Activated gamma-delta T cell treated with anti-CD3 and anti-CD28 coated beads, Interleukin-2, amount 50 U/mL, for 16 hours (primary cell): ENCODE data around the gene MET.
"Not testable (repeated sequence)": the region's sequence is repeated elsewhere in the genome, so short reads cannot be mapped to it uniquely, and the experiment has no call there.

Experiments
- DNase-seq: peaks from one replicate; pipeline ENCODE4 v3.0.0-alpha.2; 2020; ENCODE audit warnings: low read depth

Gene MET

DNA sequence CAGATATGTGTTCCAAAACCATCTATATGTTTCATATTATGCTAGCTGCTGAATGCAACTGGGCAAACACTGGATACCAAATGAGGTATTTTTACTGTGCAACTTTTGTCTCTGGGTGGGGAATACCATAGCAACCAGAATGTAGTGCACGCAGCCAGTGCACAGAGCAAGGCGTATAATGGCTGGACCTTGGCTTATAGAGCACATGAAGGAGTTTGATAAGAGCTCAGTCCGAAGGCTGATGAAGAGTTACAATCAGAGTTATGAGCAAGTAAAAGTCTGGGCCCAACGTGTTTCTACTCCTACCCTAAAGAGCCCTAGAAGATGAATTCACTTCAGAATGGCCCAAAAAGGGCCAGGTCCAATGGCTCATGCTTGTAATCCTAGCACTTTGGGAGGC lies 82.2 kb downstream of the MET start:
- DNase-seq: no peak

DNA sequence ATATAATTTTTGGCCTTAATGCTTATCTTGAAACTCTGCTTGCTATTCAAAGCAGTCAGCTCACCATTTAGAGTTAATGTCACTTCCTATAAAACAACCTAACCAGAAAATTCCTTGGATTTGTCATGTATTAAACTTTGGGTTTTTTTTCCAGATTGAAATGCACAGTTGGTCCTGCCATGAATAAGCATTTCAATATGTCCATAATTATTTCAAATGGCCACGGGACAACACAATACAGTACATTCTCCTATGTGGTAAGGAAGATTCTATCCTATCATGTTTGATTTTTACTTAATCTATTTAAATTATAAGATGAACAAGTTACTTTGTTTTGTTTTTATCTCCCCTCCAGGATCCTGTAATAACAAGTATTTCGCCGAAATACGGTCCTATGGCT lies 85.3 kb downstream of the MET start:
- DNase-seq: no peak

DNA sequence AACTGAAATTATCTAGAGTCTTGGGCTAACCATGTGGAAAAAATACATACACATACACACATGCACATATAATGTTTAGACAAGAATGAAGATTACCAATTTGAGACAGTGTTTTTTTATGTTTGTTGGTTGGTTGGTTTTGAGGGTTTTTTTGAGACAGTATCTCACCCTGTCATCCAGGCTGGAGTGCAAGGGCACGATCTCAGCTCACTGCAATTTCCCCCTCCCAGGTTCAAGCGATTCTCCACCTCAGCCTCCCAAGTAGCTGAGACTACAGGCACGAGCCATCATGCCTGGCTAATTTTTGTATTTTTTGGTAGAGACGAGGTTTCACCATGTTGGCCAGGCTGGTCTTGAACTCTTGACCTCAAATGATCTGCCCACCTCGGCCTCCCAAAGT lies 87.6 kb downstream of the MET start:
- DNase-seq: not testable (repeated sequence)

DNA sequence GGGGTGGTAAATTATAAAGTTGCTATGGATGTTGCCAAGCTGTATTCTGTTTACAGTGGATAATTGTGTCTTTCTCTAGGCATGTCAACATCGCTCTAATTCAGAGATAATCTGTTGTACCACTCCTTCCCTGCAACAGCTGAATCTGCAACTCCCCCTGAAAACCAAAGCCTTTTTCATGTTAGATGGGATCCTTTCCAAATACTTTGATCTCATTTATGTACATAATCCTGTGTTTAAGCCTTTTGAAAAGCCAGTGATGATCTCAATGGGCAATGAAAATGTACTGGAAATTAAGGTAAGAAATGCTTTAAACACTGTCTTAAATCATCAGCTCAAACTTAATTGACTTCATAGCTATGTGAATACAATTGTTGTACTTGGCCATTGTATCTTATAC lies 91.0 kb downstream of the MET start:
- no peak for DNase-seq

DNA sequence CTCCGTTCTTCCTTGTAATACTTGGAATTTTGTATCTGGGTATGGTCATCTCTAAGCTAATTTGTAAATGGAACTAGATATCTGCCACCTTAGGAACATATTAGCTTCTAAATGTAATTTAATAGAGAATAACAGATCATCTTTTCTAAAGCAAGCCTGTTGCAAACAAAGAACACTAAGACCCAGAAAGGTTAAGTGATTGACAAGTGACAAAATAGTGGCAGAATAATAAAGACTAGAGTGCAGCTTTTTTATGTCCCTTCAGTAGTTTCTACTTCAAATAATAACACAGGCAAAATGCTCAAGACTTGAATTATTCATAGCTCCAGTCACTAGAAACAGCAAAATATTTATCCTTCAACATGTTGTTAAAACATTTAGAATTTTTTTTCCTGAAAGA lies 91.7 kb downstream of the MET start:
- no peak for DNase-seq

DNA sequence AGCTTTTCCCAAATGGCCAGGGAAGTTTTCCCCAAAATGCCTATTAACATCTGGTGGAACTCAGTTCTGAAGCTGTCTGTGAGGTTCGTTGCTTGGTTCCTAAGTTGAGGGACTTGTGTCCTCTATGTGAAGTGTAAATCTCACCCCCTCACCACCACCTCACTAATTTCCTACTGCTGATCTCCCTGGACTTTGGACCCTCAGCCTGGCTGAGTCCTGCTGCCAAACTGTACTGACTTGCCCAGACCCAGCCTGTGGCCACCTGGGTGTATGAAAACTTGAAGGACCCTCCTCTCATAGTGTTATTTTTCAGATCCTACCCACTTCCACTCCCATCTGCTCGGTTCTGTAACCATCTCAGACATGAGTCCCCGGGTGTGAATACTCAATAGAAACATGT lies 94.9 kb downstream of the MET start:
- no peak for DNase-seq

DNA sequence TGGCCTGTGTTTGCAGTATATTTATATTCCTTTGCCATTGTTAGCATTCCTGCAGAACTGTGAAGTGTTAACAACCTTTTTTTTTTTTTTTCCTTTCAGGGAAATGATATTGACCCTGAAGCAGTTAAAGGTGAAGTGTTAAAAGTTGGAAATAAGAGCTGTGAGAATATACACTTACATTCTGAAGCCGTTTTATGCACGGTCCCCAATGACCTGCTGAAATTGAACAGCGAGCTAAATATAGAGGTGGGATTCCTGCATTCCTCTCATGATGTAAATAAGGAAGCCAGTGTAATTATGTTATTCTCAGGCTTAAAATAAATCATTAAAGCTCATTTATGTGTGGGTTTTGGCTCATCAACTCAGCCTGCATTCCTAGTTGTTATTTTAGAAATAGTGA lies 97.5 kb downstream of the MET start:
- no peak for DNase-seq

DNA sequence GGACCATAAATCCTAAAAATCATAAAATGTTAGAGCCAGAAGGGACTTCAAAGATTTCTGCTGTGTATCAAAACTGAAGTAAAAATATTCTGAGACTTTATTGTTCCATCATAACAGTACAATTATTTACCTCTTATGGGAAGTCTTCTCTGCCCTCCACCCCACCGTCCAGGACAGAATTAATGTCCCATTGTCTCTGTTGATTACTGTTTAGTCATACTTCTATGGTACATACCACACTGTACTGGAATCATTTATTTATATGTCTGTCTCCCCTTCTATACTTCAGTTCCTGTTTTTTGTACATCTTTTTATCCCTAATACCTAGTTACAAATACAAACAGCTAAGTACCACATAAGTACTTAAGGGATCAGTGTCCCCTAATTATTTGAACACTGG lies 98.9 kb downstream of the MET start:
- no peak for DNase-seq

DNA sequence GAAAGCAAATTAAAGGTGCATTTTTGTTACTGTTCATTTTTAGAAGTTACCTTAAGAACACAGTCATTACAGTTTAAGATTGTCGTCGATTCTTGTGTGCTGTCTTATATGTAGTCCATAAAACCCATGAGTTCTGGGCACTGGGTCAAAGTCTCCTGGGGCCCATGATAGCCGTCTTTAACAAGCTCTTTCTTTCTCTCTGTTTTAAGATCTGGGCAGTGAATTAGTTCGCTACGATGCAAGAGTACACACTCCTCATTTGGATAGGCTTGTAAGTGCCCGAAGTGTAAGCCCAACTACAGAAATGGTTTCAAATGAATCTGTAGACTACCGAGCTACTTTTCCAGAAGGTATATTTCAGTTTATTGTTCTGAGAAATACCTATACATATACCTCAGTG lies 99.6 kb downstream of the MET start:
- no peak for DNase-seq

DNA sequence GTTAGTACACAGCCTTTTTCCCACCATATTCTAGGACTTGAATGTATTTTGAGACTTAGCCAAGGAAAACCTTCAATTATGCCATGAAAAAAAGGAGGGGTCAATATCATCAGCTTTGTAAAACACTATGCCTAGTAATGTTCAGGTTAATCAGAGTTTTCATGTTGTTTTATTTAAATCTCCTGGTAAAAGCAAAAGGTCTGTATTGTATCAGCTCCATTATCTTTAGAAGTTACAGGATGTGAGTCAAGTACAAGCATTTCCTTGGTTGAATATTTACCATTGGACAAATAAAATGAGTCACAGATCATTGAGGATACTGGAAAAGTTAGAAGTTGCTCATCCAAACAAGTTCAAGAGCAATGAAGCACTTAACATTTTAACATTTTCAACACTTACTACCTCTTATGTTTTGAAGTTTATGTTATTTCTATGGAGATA lies 100.4 kb downstream of the MET start:
- DNase-seq: no peak

DNA sequence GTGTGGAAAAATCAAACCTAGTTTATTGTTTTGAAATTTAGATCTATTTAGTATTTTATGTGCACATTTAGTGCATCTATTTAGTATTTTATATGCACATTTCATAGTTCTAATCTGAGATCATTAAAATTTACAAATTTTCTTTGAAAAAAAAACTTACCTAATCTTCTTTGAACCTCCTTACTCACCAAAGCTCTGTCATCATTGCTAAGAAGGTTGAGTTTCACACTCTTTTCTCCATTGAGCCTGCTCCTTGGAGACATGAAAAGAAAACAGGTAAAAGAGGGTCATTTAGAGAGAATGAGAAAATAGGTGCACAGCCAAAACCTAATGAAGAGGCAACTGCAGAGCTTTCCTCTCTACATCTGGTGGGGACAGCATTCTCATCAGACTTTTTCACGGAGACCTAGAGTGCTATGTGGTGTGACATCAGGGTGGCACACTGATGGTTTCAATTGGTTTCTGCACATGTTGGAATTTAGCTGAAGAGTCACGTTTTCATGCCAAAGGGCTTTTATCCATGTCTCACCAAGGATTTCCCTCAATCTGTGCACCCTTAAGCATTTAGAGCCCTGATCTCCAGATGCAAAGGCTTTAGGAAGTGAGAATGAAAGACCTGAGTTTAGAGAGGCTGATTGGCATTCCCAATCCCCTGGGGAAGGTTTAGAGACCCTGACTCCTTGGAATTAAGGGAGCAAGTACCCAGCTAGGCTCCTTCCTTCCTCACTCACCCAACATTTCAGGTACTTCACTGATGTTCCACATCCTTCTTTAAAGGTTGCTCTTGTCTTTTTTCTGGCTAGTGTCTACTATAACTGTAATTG lies 101.1 kb downstream of the MET start:
- no peak for DNase-seq

DNA sequence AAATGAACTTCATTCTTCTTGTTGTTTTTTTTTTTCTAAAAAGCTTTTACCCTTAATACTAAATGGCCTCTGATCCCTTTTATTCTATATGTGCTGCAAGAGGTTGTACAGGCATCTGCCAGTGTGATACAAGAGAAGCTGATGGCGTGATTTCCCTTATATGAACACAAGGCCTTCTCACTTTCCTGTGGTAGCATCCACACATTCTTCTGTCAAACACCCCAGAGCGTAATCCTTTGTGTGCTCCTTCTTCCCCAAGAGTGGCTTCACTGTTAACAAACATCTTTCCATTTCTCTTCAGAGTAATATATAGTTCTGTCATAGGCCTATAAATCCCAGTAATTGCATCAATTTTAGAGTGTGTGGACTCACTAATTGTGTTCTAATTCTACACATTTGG lies 104.0 kb downstream of the MET start:
- no peak for DNase-seq

DNA sequence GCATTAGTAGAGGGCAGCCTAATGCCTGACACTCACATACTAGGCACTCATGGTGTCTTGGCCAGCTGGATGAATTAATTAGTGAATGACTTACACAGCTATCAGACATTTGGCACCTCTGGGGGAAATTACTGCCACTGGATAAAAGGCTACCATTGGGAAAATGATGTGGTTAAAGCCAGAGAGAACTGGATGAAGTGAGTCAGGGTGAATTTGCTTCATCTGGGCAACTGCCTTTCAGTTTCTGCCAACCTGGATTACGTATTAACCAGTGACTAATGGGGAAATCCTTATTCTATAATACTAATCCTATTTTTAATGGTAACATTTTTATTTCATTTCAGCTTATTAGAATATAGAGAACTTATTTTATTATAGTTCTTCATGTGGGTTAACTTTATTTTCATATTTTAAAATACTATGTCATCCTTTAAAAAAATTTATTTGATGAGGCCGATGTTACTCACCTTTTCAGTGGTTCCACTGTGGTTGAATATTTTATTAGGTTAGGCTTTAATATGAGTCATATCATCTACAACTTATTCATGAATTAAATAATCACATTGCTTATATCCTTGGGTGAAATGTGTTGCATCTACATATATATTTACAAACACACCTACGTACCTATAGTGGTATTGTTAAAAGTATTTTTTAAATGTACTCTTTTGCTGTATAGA lies 104.8 kb downstream of the MET start:
- no peak for DNase-seq

DNA sequence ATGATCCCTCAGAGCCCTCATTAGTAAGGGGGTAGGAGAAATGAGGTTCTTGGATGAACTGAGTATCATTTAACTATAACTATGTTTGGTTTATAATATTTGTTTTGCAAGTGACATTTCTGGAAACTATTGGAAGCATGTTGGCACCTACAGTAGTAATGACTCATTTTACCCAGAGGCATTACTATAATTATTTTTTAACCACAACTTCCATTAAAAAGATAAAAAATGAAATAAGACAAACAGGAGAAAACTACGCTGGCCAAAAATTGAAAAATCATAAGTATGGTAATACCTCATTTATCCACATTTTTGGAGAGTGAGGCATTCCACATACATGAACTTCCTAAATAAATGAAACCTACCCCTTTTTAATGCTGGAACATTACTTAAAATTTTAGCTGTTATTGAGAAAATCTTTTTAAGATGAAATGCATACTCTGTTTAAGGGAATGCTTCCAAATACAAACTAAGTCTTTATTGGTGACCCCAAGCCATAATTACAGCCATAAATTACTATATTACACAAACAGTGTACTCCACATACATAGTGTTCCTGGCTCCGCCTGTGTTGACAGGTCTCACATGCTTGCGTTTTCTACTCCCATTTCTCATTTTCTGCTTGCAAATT lies 105.8 kb downstream of the MET start:
- no peak for DNase-seq

DNA sequence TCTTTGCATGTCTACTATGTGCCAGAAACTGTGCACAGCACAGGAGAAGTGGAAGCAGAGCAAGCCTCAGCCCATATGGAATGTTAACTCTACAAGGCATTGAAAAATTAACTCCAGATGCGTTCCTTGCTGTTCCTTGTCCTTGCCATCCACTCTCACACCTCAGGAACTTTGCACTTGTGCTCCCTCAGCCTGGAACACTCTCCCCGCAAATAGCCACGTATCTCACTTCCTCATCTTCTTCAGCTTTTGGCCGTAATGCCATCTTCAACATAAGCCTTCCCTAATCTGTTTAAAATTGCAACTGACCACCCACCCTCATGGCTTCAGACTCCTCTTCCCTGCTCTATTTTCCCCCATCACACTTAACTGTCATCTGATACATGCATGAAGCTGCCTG lies 107.2 kb downstream of the MET start:
- no peak for DNase-seq

DNA sequence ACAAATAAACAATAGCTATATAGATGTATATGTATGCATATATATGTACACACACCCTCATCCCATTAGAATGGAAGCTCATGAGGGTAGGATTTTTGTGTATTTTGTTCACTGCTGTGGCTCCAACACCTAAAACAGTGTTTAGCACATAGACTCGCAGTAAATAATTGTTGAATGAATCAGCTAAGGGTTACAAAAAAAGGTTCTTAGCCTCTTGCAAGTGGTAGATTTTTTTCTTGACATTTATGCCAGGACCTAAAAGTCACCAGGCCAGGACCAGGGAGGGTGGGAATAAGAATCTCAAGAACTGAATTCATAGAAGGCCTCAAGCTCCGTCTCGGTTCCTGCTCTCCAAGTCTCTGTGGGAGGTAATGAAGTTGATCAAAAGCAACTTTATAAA lies 107.9 kb downstream of the MET start:
- no peak for DNase-seq

DNA sequence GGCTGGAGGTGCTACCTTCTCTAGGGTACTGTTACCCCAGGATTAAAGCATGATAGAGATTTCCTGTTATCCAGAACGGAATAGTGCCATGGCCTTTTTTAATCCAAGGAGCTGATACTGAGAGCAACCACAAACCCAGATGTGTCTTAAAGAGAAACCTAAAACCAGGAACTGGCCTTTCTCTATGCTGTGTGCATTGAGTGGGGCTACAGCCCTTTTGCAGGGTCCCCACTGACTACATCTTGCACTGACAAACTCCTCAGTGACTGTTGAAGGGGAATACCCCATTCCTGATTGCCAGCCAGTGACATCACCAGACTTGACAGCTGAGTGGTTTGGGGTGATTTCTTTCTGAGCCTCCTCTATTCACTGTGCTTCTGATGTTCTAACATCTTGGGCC lies 108.5 kb downstream of the MET start:
- no peak for DNase-seq

DNA sequence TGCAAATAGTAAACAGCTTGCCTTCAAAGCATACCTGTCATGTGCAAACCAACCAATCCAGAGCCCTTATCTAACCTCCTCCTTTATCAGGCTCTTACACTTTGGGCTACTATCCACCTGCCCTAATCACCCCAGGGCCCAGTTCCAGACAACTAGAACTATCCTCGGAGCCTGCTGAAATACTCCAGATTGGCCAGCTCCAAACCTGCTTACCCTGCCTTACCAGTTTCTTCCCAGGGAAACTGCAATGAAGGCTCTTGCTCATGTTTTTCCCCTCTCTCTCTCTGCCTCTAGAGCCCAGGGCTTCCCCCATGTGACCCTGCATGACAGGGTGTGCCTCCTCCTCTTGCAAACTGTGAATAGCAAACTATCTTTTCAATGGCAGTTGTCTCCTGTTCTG lies 109.0 kb downstream of the MET start:
- no peak for DNase-seq

DNA sequence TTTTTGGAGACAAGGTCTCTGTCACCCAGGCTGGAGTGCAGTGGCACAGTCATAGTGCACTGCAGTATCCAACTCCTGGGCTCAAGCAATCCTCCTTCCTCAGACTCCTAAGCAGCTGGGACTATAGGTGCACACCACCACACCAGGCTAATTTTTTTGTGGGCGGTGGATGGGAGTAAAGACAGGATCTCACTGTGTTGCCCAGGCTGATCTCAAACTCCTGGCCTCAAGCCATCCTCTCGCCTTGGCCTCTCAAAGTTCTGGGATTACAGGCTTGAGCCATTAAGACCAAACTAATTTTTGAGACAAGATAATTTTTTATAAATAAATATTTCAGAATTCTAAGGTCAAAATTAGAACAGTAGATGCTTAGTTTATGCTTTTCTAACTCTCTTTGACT lies 109.6 kb downstream of the MET start:
- no peak for DNase-seq

DNA sequence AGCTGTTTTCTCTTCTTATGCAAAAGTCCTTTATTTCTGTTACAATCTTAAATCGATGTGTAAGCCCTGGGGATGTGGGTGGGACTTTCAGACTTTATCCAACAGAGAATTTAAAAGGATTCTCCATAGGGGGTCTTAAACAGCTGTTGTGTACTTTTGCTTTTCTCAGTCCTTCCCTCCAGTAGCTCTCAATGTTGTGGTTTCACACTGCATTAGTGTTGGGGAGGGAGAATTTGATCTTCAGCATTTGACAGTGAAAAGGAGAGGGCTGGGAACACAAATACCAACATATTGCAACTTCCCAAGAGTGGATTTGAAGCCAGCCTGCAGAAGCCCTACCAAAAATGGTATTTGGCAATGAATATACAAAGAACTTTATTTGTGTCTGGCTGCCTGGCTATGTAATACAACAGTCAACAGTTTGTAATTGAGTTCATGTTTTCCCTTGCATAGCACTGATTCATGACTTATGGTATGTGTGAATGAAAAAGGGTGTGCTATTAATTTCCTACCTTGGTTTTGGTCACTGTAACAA lies 110.2 kb downstream of the MET start:
- DNase-seq: no peak

DNA sequence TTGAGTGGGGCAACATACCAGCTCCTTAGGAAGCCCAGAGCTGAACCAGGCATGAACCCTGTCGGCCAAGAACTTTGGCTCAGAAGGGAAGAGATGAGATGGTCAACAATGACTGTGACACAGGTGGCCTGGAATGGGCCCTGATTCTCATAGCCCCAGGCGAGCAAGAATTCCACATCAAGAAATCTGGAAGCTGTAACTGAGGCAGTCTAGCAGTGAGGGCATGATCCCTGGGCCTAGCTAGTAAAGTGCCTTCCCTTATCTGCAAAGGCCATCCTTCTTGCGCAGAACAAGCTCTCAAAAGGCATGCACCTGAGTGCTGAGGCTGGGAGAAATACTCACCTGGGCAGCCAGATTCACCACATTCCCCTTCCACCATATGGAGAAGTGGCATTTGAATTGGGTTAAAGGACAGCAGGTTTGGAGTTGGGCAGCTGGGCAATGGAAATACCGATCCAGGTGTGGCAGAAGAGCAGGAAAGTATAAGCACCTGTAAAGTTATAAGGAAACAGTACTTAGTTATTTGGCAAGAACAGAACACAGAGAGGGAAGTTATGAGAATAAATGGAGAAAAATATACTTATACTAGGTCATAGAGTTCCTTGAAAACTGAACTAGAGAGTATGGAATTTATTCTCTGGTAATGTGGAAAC lies 111.8 kb downstream of the MET start:
- no peak for DNase-seq

DNA sequence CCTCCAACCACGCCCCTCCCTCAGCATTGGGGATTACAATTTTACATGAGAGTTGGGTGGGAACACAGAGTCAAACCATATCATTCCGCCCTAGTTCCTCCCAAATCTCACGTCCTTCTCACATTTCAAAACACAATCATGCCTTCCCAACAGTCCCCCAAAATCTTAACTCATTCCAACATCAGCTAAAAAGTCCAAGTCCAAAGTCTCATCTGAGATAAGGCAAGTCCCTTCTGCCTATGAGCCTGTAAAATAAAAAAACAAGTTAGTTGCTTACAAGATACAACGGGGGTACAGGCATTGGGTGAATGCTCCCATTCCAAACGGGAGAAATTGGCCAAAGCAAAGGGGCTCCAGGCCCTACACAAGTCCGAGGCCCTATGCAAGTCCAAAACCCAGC lies 112.7 kb downstream of the MET start:
- no peak for DNase-seq

DNA sequence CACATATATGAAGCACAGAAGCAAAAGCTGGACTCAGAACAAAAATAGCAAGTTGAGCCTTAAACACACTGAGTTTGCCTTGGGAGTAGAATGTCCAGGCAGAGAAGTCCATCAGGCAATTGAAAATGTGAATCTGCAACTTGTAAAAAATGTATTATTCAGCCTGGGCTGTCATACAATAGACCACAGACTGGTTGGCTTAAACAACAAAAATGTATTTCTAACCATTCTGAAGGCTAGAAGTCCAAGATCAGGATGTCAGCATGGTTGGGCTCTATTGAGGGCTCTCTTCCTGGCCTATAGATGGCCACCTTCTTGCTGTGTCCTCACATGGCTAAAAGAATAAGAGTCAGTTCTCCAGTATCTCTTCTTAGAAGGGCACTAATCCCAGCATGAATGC lies 113.8 kb downstream of the MET start:
- no peak for DNase-seq
